Measurements from ENCODE around the gene CYFIP2.
"Not testable (repeated sequence)": the region's sequence is repeated elsewhere in the genome, so short reads cannot be mapped to it uniquely, and the experiment has no call there.

CYFIP2 gene

GRCh38 chr5:157265714-157266285, at the start of gene CYFIP2:
TSS of gene CYFIP2 (plus strand) at chr5:157266123. CDS start at chr5:157285362, 19,239 bp downstream.
- in situ Hi-C loops (cut with MboI; ENCODE audit: low sequenced_read_pairs) = no loop called here

- in situ Hi-C loops (cut with MboI; ENCODE audit: low sequenced_read_pairs) = no loop called here
These were observed 49.4 kb upstream of the CYFIP2 start for GRCh38 chr5:157216391-157217142.

GRCh38 chr5:157217289-157218024, 48.5 kb upstream of the CYFIP2 start:
- in situ Hi-C loops (cut with MboI; ENCODE audit: low sequenced_read_pairs) = no loop called here

DNA sequence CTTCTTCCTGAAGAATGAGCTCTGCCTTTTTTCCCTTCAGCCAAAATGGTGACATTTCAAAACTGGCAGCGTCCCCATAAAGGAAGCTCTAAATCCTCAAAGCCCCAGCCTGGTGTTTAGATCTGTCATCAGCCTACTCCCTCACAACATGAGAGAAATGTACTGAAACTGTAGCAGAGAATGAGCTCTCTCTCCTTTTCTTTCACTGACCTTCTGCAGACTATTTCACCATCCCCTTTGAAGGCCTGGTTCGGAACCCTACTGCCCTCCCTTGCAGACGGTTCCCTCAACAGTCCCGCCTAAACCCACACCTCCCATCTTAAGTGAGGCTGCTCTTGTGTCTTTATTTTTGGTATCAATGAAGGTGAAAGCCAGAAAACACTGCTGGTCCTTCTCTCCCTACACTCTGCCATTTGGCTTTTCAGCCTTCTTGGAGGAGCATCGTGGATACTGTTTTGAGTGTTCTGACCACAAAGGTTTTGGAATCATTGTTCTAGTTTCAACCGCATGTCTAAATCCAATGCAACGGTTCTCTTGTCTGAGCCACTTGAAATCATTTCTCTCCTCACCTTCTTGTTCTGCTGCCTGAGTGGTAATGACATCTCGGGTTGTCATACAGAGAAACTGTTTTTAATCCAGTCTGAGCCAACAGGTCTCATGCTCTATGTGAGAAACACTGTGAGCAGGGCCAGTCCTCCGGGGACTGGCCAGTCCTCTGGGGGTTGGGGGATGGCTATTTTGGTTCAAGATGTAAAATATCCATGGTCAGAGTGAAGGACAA, 46.2 kb upstream of the CYFIP2 start:
- in situ Hi-C loops (cut with MboI; ENCODE audit: low sequenced_read_pairs) = no loop called here

- in situ Hi-C loops (cut with MboI; ENCODE audit: low sequenced_read_pairs) = no loop called here
These were observed 44.0 kb upstream of the CYFIP2 start for GRCh38 chr5:157221959-157222358.

- in situ Hi-C loops (cut with MboI; ENCODE audit: low sequenced_read_pairs) = no loop called here
These were observed 43.3 kb upstream of the CYFIP2 start for GRCh38 chr5:157222506-157223230.

- in situ Hi-C loops (cut with MboI; ENCODE audit: low sequenced_read_pairs) = no loop called here
These were observed 40.2 kb upstream of the CYFIP2 start for GRCh38 chr5:157225469-157226422.

DNA sequence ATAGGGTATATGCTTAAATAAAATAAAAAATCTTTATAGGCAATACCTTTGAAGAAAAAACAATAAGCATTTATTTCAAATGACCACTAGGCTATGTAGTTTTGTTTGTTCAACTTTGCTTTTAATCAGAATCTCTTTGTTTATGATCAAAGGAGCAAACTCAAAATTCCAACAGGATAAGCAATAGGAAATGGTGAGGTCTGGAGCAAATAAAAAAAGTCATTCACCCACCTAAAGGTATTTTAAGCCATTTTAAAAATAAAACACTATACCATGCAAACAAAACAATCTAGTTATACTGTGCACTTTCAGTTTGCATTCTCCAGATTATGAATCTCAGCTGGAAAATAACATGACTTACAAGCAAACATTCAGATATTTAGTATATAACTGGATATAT, 35.3 kb upstream of the CYFIP2 start:
- in situ Hi-C loops (cut with MboI; ENCODE audit: low sequenced_read_pairs) = no loop called here

- in situ Hi-C loops (cut with MboI; ENCODE audit: low sequenced_read_pairs) = no loop called here
These were observed 33.2 kb upstream of the CYFIP2 start for GRCh38 chr5:157232706-157233105.

GRCh38 chr5:157233515-157233914, 32.4 kb upstream of the CYFIP2 start:
- in situ Hi-C loops (cut with MboI; ENCODE audit: low sequenced_read_pairs) = no loop called here

- in situ Hi-C loops (cut with MboI; ENCODE audit: low sequenced_read_pairs) = no loop called here
These were observed 29.5 kb upstream of the CYFIP2 start for GRCh38 chr5:157236423-157236822.

DNA sequence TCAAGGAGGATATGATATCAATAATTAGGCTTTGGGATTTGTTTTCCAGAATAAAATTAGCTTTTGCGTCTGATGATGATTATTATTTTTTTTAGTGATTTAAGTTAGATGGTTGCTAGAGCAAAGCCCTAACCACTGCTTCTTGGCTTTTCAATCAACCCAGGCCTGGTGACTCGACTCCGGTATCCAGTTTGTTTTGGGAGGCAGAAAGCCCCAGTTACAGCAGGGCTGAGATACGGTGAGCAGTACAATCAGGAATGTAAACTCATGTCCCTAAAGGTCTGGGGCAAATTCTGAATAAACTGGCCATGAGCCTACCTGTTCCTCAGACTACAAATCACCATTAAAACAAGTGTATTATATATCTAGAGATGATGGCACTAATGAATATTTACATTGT, 24.4 kb upstream of the CYFIP2 start:
- in situ Hi-C loops (cut with MboI; ENCODE audit: low sequenced_read_pairs) = no loop called here

DNA sequence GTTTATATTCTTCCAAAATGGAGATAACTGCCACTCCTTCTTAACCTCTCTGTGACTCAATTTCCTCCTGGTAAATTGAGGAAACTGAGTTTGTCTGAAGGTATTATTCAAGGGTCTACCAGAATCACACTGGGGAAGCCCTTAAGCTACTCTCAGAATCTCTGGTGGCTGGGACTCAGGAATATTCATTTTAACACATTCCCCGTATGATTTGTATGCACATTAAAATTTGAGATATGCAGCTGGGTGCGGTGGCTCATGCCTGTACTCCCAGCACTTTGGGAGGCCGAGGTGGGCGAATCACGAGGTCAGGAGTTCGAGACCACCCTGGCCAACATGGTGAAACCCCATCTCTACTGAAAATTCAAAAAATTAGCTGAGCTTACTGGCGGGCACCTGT, 21.2 kb upstream of the CYFIP2 start:
- in situ Hi-C loops (cut with MboI; ENCODE audit: low sequenced_read_pairs) = not testable (repeated sequence)

DNA sequence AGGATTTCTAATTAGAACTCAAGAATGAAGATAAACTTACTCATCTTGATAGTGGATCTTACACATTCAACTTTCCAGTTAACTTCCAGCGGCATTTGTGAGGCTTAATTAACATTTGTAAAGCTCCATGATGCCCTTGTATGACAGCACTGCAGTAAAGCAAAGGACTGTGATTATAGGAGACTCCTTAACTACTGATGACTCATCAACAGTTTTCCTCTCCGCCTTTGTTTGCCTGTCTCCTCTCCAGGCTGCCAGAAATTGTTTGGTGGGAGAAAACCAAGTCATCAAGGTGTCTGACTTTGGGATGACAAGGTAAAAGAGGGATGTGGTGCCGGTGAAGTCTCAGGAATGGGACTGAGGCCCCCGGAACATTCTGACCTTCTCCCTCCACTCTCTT, 20.4 kb upstream of the CYFIP2 start:
- in situ Hi-C loops (cut with MboI; ENCODE audit: low sequenced_read_pairs) = no loop called here

- in situ Hi-C loops (cut with MboI; ENCODE audit: low sequenced_read_pairs) = no loop called here
These were observed 20.0 kb upstream of the CYFIP2 start for GRCh38 chr5:157245886-157246285.

- in situ Hi-C loops (cut with MboI; ENCODE audit: low sequenced_read_pairs) = no loop called here
These were observed 18.7 kb upstream of the CYFIP2 start for GRCh38 chr5:157247267-157247666.

- in situ Hi-C loops (cut with MboI; ENCODE audit: low sequenced_read_pairs) = no loop called here
These were observed 17.0 kb upstream of the CYFIP2 start for GRCh38 chr5:157248821-157249470.

GRCh38 chr5:157252711-157253465, 13.0 kb upstream of the CYFIP2 start:
- in situ Hi-C loops (cut with MboI; ENCODE audit: low sequenced_read_pairs) = no loop called here
